Osteoblast (primary cell): ENCODE data around the gene HNMT. TPM values are rescaled to one million over a fixed set of nuclear protein-coding genes. Genes with fewer than 3 reads are reported as not detected.

Experiments
- DNase-seq: peaks from one replicate; pipeline ENCODE4 v3.0.0; 2011; ENCODE audit warnings: low spot score, mixed read lengths; ENCODE audit not compliant: insufficient read length; ENCODE audit errors: missing footprints
- H2AFZ ChIP-seq: 2 replicates; pipeline ENCODE4 v1.6.0; 2011; ENCODE audit warnings: mild to moderate bottlenecking, low read length
- H3K27ac ChIP-seq: 2 replicates; pipeline ENCODE4 v1.5.1; 2011; ENCODE audit warnings: mild to moderate bottlenecking, low read depth, low read length, moderate library complexity
- H3K27me3 ChIP-seq: 2 replicates; pipeline ENCODE4 v1.6.0; 2012; ENCODE audit warnings: mild to moderate bottlenecking, control low read depth, inconsistent platforms, low read length, moderate library complexity; ENCODE audit not compliant: insufficient read depth
- H3K36me3 ChIP-seq: 2 replicates; pipeline ENCODE4 v1.5.1; 2011; ENCODE audit warnings: mild to moderate bottlenecking, low read length, control low read depth, moderate library complexity; ENCODE audit not compliant: insufficient read depth
- H3K4me1 ChIP-seq: 2 replicates; pipeline ENCODE4 v1.5.1; 2011; ENCODE audit warnings: mild to moderate bottlenecking, low read length, control low read depth, moderate library complexity; ENCODE audit not compliant: insufficient read depth
- H3K4me2 ChIP-seq: 2 replicates; pipeline ENCODE4 v1.6.0; 2011; ENCODE audit warnings: mild to moderate bottlenecking, low read length; ENCODE audit not compliant: insufficient read depth
- H3K4me3 ChIP-seq: fragments of 200-600 bp; sonication (generic); 3 replicates; pipeline ENCODE4 v1.5.1; 2012; ENCODE audit warnings: mild to moderate bottlenecking, low read length, inconsistent platforms; ENCODE audit not compliant: insufficient read depth
- H3K79me2 ChIP-seq: 2 replicates; pipeline ENCODE4 v1.6.0; 2012; ENCODE audit warnings: mild to moderate bottlenecking, low read length, control low read depth, inconsistent platforms; ENCODE audit not compliant: insufficient read depth
- H3K9me3 ChIP-seq: 2 replicates; pipeline ENCODE4 v1.5.1; 2011; ENCODE audit warnings: low read depth, low read length, control low read depth
- H4K20me1 ChIP-seq: 2 replicates; pipeline ENCODE4 v1.6.0; 2012; ENCODE audit warnings: mild to moderate bottlenecking, low read length, control low read depth; ENCODE audit not compliant: insufficient read depth
- CTCF ChIP-seq: IDR thresholded peaks from 2 replicates; pipeline ENCODE4 v1.5.1; 2011; ENCODE audit warnings: mild to moderate bottlenecking, low read depth, low read length, moderate library complexity; ENCODE audit errors: extremely low read depth
- total RNA-seq: library from RNA; depleted of rRNA; stranded (reverse); fragments of >200 nt; gene quantifications from 2 replicates; pipeline ENCODE4 v1.2.3, GENCODE V29; 2012

HNMT gene
- total RNA-seq, 1 donor = 115 TPM

GRCh38 chr2:138058427-138058826, 94.2 kb downstream of the HNMT start:
- Histone ChIP-seq H3K4me3 (no peak overlapping the region), H3K27ac (no peak overlapping the region), H3K79me2 (no peaks in the 10 kb centered on the region), H3K4me1 (peaks cover 11% of the 10 kb centered on the region), H4K20me1 (no peaks in the 10 kb centered on the region), H3K9me3 (no peaks in the 10 kb centered on the region), H2AFZ (no peak overlapping the region), H3K27me3 (no peaks in the 10 kb centered on the region), H3K36me3 (no peaks in the 10 kb centered on the region), H3K4me2 (no peak overlapping the region)
- DNase-seq = no peak
- no peak for TF ChIP-seq CTCF

- Histone ChIP-seq H2AFZ (no peak overlapping the region), H3K4me2 (peak overlapping the region; percentile 62), H3K36me3 (no peaks in the 10 kb centered on the region), H3K9me3 (no peaks in the 10 kb centered on the region), H3K4me1 (peaks cover 11% of the 10 kb centered on the region), H3K4me3 (no peak overlapping the region), H3K27ac (peak overlapping the region; percentile 45), H4K20me1 (no peaks in the 10 kb centered on the region), H3K79me2 (no peaks in the 10 kb centered on the region), H3K27me3 (no peaks in the 10 kb centered on the region)
- TF ChIP-seq CTCF = no peak
- DNase-seq = peak; percentile 68
These were observed 95.4 kb downstream of the HNMT start for GRCh38 chr2:138059487-138060300.

GRCh38 chr2:138060301-138060635, 96.0 kb downstream of the HNMT start:
- no peaks in the 10 kb centered on the region for H3K79me2 ChIP-seq
- no peak overlapping the region for H3K4me3 ChIP-seq
- peak overlapping the region; percentile 62 for H3K4me2 ChIP-seq
- H3K36me3 ChIP-seq = no peaks in the 10 kb centered on the region
- peak; percentile 34 for DNase-seq
- no peaks in the 10 kb centered on the region for H3K9me3 ChIP-seq
- H4K20me1 ChIP-seq = no peaks in the 10 kb centered on the region
- H2AFZ ChIP-seq = no peak overlapping the region
- H3K27me3 ChIP-seq = no peaks in the 10 kb centered on the region
- no peak for TF ChIP-seq CTCF
- H3K4me1 ChIP-seq = peaks cover 11% of the 10 kb centered on the region
- H3K27ac ChIP-seq = no peak overlapping the region

- H4K20me1 ChIP-seq = no peaks in the 10 kb centered on the region
- no peak overlapping the region for H2AFZ ChIP-seq
- no peaks in the 10 kb centered on the region for H3K27me3 ChIP-seq
- H3K4me1 ChIP-seq = peaks cover 11% of the 10 kb centered on the region
- no peaks in the 10 kb centered on the region for H3K79me2 ChIP-seq
- H3K4me2 ChIP-seq = no peak overlapping the region
- DNase-seq = no peak
- no peak for TF ChIP-seq CTCF
- no peaks in the 10 kb centered on the region for H3K9me3 ChIP-seq
- H3K4me3 ChIP-seq = no peak overlapping the region
- H3K36me3 ChIP-seq = no peaks in the 10 kb centered on the region
- no peak overlapping the region for H3K27ac ChIP-seq
These were observed 97.7 kb downstream of the HNMT start for GRCh38 chr2:138061961-138062360.
